Measurements from ENCODE around the gene PRKN.
"Not testable (repeated sequence)": the region's sequence is repeated elsewhere in the genome, so short reads cannot be mapped to it uniquely, and the experiment has no call there.

The PRKN gene

DNA sequence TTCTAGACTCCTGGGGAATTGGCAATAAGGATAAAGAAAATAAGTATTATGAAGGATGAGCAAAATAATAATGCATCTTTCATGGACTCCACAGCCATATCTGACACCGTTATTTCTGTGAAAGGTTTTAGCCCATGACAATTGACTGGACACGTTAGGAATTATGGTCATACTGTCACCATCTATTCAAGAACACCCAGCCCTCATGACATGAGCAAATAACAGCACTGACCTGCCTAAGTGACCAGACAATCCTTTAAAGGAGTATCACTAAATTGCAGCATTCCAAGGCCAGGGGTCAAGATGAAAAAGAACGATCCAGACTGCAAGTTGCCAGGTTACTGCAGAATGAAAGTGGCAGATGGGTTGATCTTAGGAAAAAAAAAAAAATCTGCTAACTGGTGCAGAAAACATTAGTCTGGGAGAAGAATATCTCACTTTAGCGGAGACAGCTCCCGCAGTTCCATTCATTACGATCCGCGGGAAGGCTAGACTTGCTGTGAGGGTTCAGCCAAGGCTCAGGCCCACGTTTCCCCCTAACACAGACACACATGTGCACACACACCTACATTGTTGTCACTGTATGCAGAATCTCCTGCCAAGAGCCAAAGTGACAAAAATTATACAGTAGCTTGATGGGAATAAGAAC lies 1216.0 kb downstream of the PRKN start:
- H3K27me3 ChIP-seq (ENCODE audit: control insufficient read depth in 1 of 2, insufficient read depth in 2 of 2, low read length in 2 of 2): no peaks in the 10 kb centered on the region
- no peak overlapping the region for H3K9ac ChIP-seq (ENCODE audit: low read depth in 1 of 2, low read length in 2 of 2)
- H3K27ac ChIP-seq (ENCODE audit: low read depth, low read length): no peak overlapping the region
- H3K4me1 ChIP-seq (ENCODE audit: control insufficient read depth in 1 of 2, insufficient read depth in 2 of 2, low read length in 2 of 2): no peaks in the 10 kb centered on the region
- H3K36me3 ChIP-seq (ENCODE audit: control insufficient read depth in 1 of 2, insufficient read depth in 2 of 2, low read length in 2 of 2): no peaks in the 10 kb centered on the region
- H3K4me3 ChIP-seq (ENCODE audit: low read depth in 1 of 2, low read length in 2 of 2): no peak overlapping the region
- no peaks in the 10 kb centered on the region for H3K9me3 ChIP-seq (ENCODE audit: control insufficient read depth in 1 of 2, low read length in 2 of 2)

- Histone ChIP-seq H3K4me1 (ENCODE audit: control insufficient read depth in 1 of 2, insufficient read depth in 2 of 2, low read length in 2 of 2) (no peaks in the 10 kb centered on the region), H3K9me3 (ENCODE audit: control insufficient read depth in 1 of 2, low read length in 2 of 2) (no peaks in the 10 kb centered on the region), H3K27me3 (ENCODE audit: control insufficient read depth in 1 of 2, insufficient read depth in 2 of 2, low read length in 2 of 2) (no peaks in the 10 kb centered on the region), H3K9ac (ENCODE audit: low read depth in 1 of 2, low read length in 2 of 2) (no peak overlapping the region), H3K36me3 (ENCODE audit: control insufficient read depth in 1 of 2, insufficient read depth in 2 of 2, low read length in 2 of 2) (no peaks in the 10 kb centered on the region), H3K4me3 (ENCODE audit: low read depth in 1 of 2, low read length in 2 of 2) (no peak overlapping the region), H3K27ac (ENCODE audit: low read depth, low read length) (no peak overlapping the region)
Measured at GRCh38 chr6:161508341-161508740, 1219.2 kb downstream of the PRKN start.

DNA sequence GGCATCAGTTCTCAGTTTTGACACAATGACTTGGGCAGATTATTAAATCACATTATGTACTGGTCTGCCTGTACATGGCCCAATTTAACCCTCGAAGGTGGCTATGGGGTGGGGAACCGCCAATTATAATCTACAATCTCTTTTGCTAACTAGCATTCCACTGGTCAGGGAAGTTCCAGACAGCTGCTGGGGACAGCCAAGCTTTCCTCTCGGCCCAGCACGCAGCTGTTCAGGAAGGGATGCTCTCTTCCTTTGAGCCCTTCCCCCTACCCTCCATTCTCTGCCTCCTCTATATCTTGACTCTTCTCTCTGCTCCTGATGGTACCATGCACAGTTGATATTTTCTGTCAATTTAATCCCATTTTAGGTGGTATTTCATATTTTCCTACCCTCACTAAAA lies 1220.2 kb downstream of the PRKN start:
- H3K9ac ChIP-seq (ENCODE audit: low read depth in 1 of 2, low read length in 2 of 2): no peak overlapping the region
- no peaks in the 10 kb centered on the region for H3K4me1 ChIP-seq (ENCODE audit: control insufficient read depth in 1 of 2, insufficient read depth in 2 of 2, low read length in 2 of 2)
- no peaks in the 10 kb centered on the region for H3K27me3 ChIP-seq (ENCODE audit: control insufficient read depth in 1 of 2, insufficient read depth in 2 of 2, low read length in 2 of 2)
- no peak overlapping the region for H3K27ac ChIP-seq (ENCODE audit: low read depth, low read length)
- H3K36me3 ChIP-seq (ENCODE audit: control insufficient read depth in 1 of 2, insufficient read depth in 2 of 2, low read length in 2 of 2): no peaks in the 10 kb centered on the region
- H3K9me3 ChIP-seq (ENCODE audit: control insufficient read depth in 1 of 2, low read length in 2 of 2): no peaks in the 10 kb centered on the region
- no peak overlapping the region for H3K4me3 ChIP-seq (ENCODE audit: low read depth in 1 of 2, low read length in 2 of 2)

DNA sequence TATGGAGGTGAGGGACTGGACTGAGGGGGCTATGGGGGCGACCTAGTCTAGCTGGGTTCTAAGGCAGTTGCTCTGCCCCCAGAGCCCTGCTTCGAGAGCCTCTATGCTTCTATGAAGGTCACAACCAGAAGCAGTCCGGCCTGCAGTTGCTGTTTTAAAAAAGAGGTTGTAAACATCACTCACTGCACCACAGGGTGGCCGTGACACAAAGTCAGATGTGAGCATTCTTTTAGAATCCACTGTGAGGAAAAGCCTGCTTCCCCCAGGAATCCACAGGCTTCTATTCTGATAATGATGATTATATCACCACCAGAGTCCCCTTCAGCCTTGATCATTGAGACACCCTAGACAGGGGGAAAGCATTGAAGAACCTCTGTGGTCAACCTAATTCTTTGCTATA lies 1224.0 kb downstream of the PRKN start:
- H3K4me1 ChIP-seq (ENCODE audit: control insufficient read depth in 1 of 2, insufficient read depth in 2 of 2, low read length in 2 of 2): no peaks in the 10 kb centered on the region

GRCh38 chr6:161498881-161499280 lies 1228.7 kb downstream of the PRKN start:
- Histone ChIP-seq H3K9me3 (ENCODE audit: control insufficient read depth in 1 of 2, low read length in 2 of 2) (no peaks in the 10 kb centered on the region), H3K4me1 (ENCODE audit: control insufficient read depth in 1 of 2, insufficient read depth in 2 of 2, low read length in 2 of 2) (no peaks in the 10 kb centered on the region), H3K9ac (ENCODE audit: low read depth in 1 of 2, low read length in 2 of 2) (no peak overlapping the region), H3K36me3 (ENCODE audit: control insufficient read depth in 1 of 2, insufficient read depth in 2 of 2, low read length in 2 of 2) (no peaks in the 10 kb centered on the region), H3K4me3 (ENCODE audit: low read depth in 1 of 2, low read length in 2 of 2) (no peak overlapping the region), H3K27me3 (ENCODE audit: control insufficient read depth in 1 of 2, insufficient read depth in 2 of 2, low read length in 2 of 2) (no peaks in the 10 kb centered on the region), H3K27ac (ENCODE audit: low read depth, low read length) (no peak overlapping the region)

More for the DNA sequence above, 1224.0 kb downstream of the PRKN start:
- H3K27ac ChIP-seq (ENCODE audit: low read depth, low read length): no peak overlapping the region
- no peaks in the 10 kb centered on the region for H3K36me3 ChIP-seq (ENCODE audit: control insufficient read depth in 1 of 2, insufficient read depth in 2 of 2, low read length in 2 of 2)
- no peaks in the 10 kb centered on the region for H3K9me3 ChIP-seq (ENCODE audit: control insufficient read depth in 1 of 2, low read length in 2 of 2)
- no peak overlapping the region for H3K9ac ChIP-seq (ENCODE audit: low read depth in 1 of 2, low read length in 2 of 2)
- H3K27me3 ChIP-seq (ENCODE audit: control insufficient read depth in 1 of 2, insufficient read depth in 2 of 2, low read length in 2 of 2): no peaks in the 10 kb centered on the region
- no peak overlapping the region for H3K4me3 ChIP-seq (ENCODE audit: low read depth in 1 of 2, low read length in 2 of 2)

- no peak overlapping the region for H3K4me3 ChIP-seq (ENCODE audit: low read depth in 1 of 2, low read length in 2 of 2)
- H3K27me3 ChIP-seq (ENCODE audit: control insufficient read depth in 1 of 2, insufficient read depth in 2 of 2, low read length in 2 of 2): no peaks in the 10 kb centered on the region
- H3K9ac ChIP-seq (ENCODE audit: low read depth in 1 of 2, low read length in 2 of 2): no peak overlapping the region
- no peak overlapping the region for H3K27ac ChIP-seq (ENCODE audit: low read depth, low read length)
- H3K9me3 ChIP-seq (ENCODE audit: control insufficient read depth in 1 of 2, low read length in 2 of 2): no peaks in the 10 kb centered on the region
- no peaks in the 10 kb centered on the region for H3K36me3 ChIP-seq (ENCODE audit: control insufficient read depth in 1 of 2, insufficient read depth in 2 of 2, low read length in 2 of 2)
- no peaks in the 10 kb centered on the region for H3K4me1 ChIP-seq (ENCODE audit: control insufficient read depth in 1 of 2, insufficient read depth in 2 of 2, low read length in 2 of 2)
Measured at GRCh38 chr6:161498359-161498758, 1229.2 kb downstream of the PRKN start.

DNA sequence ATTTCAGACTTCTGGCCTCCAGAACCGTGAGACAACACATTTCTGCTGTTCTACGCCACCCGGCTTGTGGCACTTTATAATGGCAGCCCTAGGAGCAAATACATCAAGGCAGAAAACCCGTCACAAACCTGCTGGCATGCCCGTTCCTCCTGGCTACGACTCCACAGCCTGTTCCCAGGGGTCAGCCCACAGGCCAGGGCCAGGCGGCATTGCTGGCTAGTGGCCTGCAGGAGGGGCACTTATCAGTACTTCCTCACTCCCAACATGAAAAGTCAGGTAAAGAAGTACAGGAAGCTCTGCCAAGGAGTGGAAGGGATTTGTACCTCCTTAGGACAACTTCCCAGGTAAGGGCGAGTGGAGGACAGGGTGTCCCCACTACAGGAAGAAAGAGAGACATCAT lies 1230.6 kb downstream of the PRKN start:
- H3K27me3 ChIP-seq (ENCODE audit: control insufficient read depth in 1 of 2, insufficient read depth in 2 of 2, low read length in 2 of 2): no peaks in the 10 kb centered on the region
- no peaks in the 10 kb centered on the region for H3K9me3 ChIP-seq (ENCODE audit: control insufficient read depth in 1 of 2, low read length in 2 of 2)
- H3K36me3 ChIP-seq (ENCODE audit: control insufficient read depth in 1 of 2, insufficient read depth in 2 of 2, low read length in 2 of 2): no peaks in the 10 kb centered on the region
- no peak overlapping the region for H3K4me3 ChIP-seq (ENCODE audit: low read depth in 1 of 2, low read length in 2 of 2)
- H3K27ac ChIP-seq (ENCODE audit: low read depth, low read length): no peak overlapping the region
- no peak overlapping the region for H3K9ac ChIP-seq (ENCODE audit: low read depth in 1 of 2, low read length in 2 of 2)
- no peaks in the 10 kb centered on the region for H3K4me1 ChIP-seq (ENCODE audit: control insufficient read depth in 1 of 2, insufficient read depth in 2 of 2, low read length in 2 of 2)

DNA sequence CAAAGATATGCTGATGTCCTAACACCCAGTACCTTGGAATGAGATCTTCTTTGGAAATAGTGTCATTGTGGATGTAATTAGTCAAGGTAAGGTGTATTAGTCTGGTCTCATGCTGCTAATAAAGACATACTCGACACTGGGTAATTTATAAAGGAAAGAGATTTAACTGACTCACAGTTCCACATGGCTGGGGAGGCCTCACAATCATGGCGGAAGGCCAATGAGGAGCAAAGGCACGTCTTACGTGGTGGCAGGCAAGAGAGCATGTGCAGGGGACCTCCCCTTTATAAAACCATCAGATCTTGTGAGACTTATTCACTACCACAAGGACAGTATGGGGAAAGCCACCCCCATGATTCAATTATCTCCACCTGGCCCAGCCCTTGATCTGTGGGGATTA lies 1231.3 kb downstream of the PRKN start:
- H3K27me3 ChIP-seq (ENCODE audit: control insufficient read depth in 1 of 2, insufficient read depth in 2 of 2, low read length in 2 of 2); H3K4me1 ChIP-seq (ENCODE audit: control insufficient read depth in 1 of 2, insufficient read depth in 2 of 2, low read length in 2 of 2); H3K9me3 ChIP-seq (ENCODE audit: control insufficient read depth in 1 of 2, low read length in 2 of 2); H3K4me3 ChIP-seq (ENCODE audit: low read depth in 1 of 2, low read length in 2 of 2); H3K9ac ChIP-seq (ENCODE audit: low read depth in 1 of 2, low read length in 2 of 2); H3K36me3 ChIP-seq (ENCODE audit: control insufficient read depth in 1 of 2, insufficient read depth in 2 of 2, low read length in 2 of 2); H3K27ac ChIP-seq (ENCODE audit: low read depth, low read length): not testable (repeated sequence)

DNA sequence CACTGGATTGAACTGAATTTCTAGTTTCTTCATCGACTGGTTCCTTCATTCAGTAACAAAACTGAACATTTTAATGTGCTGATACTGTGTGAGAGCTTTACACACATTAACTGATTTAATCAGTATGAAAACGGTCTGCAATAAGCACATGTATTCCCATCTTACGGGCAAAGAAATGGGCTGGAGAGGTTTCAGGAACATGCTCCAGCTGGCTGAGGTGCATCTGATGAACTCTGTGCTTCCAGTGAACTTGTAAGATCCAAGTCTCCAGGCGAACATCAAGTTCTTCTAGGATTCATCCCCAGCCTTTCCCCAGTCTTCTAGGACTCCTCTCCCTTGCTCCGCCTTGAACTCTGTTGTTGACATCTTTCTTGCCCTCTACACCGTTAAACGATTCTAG lies 1233.0 kb downstream of the PRKN start:
- no peak overlapping the region for H3K27ac ChIP-seq (ENCODE audit: low read depth, low read length)
- H3K9me3 ChIP-seq (ENCODE audit: control insufficient read depth in 1 of 2, low read length in 2 of 2): no peaks in the 10 kb centered on the region
- no peaks in the 10 kb centered on the region for H3K36me3 ChIP-seq (ENCODE audit: control insufficient read depth in 1 of 2, insufficient read depth in 2 of 2, low read length in 2 of 2)
- H3K4me1 ChIP-seq (ENCODE audit: control insufficient read depth in 1 of 2, insufficient read depth in 2 of 2, low read length in 2 of 2): no peaks in the 10 kb centered on the region
- H3K4me3 ChIP-seq (ENCODE audit: low read depth in 1 of 2, low read length in 2 of 2): no peak overlapping the region
- H3K27me3 ChIP-seq (ENCODE audit: control insufficient read depth in 1 of 2, insufficient read depth in 2 of 2, low read length in 2 of 2): no peaks in the 10 kb centered on the region
- H3K9ac ChIP-seq (ENCODE audit: low read depth in 1 of 2, low read length in 2 of 2): no peak overlapping the region

DNA sequence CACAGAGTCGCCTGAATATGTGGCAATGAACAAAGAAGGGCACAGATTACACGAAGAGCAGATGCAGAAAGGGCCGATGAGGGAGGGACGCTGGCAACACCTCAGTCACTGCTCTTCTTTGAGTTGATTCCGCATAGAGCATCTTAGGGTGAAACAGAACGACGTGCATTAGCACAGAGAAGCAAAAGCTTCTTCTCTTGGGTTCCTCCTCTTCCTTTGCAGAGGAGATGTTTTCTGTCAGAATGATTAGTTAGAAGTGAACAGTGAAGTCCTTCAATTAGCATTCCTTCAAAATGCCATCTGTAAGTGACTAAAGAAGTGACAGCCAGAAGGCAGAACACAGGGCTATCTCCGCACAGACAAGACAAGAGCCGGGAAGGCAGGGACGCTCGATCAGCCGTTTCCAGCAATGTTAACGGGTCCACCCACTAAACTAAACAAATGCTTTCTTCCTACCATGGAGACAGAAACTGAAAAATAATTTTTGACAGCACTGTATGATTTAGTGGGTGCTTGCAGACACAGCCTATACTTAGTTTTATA lies 1233.9 kb downstream of the PRKN start:
- no peak overlapping the region for H3K4me3 ChIP-seq (ENCODE audit: low read depth in 1 of 2, low read length in 2 of 2)
- H3K4me1 ChIP-seq (ENCODE audit: control insufficient read depth in 1 of 2, insufficient read depth in 2 of 2, low read length in 2 of 2): no peaks in the 10 kb centered on the region
- H3K36me3 ChIP-seq (ENCODE audit: control insufficient read depth in 1 of 2, insufficient read depth in 2 of 2, low read length in 2 of 2): no peaks in the 10 kb centered on the region
- no peaks in the 10 kb centered on the region for H3K27me3 ChIP-seq (ENCODE audit: control insufficient read depth in 1 of 2, insufficient read depth in 2 of 2, low read length in 2 of 2)
- H3K27ac ChIP-seq (ENCODE audit: low read depth, low read length): no peak overlapping the region
- no peak overlapping the region for H3K9ac ChIP-seq (ENCODE audit: low read depth in 1 of 2, low read length in 2 of 2)
- H3K9me3 ChIP-seq (ENCODE audit: control insufficient read depth in 1 of 2, low read length in 2 of 2): no peaks in the 10 kb centered on the region
